Measurements from ENCODE around the gene LIN7B. TPM values are rescaled to one million over a fixed set of nuclear protein-coding genes. Genes with fewer than 3 reads are reported as not detected.
"Not testable (repeated sequence)": the region's sequence is repeated elsewhere in the genome, so short reads cannot be mapped to it uniquely, and the experiment has no call there.

LIN7B gene
- total RNA-seq, 1 experiment from 2014 or later, result 7.0 TPM

DNA sequence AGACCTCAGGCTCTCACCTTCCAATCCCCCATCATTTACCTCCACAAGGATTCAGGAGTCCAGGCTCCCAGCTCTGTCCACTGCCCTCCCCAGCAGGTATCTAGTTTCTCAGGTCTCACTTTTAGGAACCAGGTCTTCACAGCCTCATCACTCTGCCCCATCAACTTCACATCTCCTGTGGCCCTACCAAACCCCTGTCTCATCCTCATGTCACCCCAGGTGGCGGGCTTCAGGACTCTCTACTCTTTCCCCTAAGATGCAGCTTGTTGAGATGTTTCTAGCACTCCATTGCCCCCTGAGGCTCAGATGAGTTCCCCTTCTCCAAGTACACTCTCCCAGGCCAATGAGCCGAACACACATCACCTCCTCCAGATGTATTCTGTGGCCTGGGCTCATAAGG is 6.7 kb downstream of the LIN7B start:
- no peak overlapping the region for H3K27ac Mint-ChIP-seq (ENCODE audit: unreplicated experiment)
- no peak for DNase-seq
- intact Hi-C loops (cut with micrococcal nuclease; ENCODE audit: unreplicated experiment), result no loop called here
- H3K36me3 Mint-ChIP-seq (ENCODE audit: insufficient read depth, unreplicated experiment), result peaks cover 33% of the 10 kb centered on the region
- no TSS peak for BruUV-seq (replicated peaks)
- H3K4me3 Mint-ChIP-seq (ENCODE audit: low read depth, unreplicated experiment), result peak overlapping the region; percentile 93
- TF ChIP-seq CTCF (IDR thresholded peaks at IDR 0.05; ENCODE audit: unreplicated experiment), result no peak
- peaks cover 37% of the 10 kb centered on the region for H3K27me3 Mint-ChIP-seq (ENCODE audit: unreplicated experiment)
- CTCF ChIA-PET, result interaction anchor here (1.1 kb wide), 1 partner anchor 25 kb away, joined by 3 read pairs; no protein-coding TSS in a partner anchor
- no peaks in the 10 kb centered on the region for H3K9me3 Mint-ChIP-seq (ENCODE audit: low read depth, unreplicated experiment)
- H3K4me1 Mint-ChIP-seq (ENCODE audit: low read depth, unreplicated experiment), result peaks cover 31% of the 10 kb centered on the region

- H3K4me3 Mint-ChIP-seq (ENCODE audit: low read depth, unreplicated experiment); H3K9me3 Mint-ChIP-seq (ENCODE audit: low read depth, unreplicated experiment); DNase-seq; H3K27ac Mint-ChIP-seq (ENCODE audit: unreplicated experiment); BruUV-seq (replicated peaks); intact Hi-C loops (cut with micrococcal nuclease; ENCODE audit: unreplicated experiment); CTCF ChIA-PET: not testable (repeated sequence)
- H3K4me1 Mint-ChIP-seq (ENCODE audit: low read depth, unreplicated experiment), result peaks cover 26% of the 10 kb centered on the region
- H3K36me3 Mint-ChIP-seq (ENCODE audit: insufficient read depth, unreplicated experiment), result peaks cover 26% of the 10 kb centered on the region
- H3K27me3 Mint-ChIP-seq (ENCODE audit: unreplicated experiment), result peaks cover 37% of the 10 kb centered on the region
Observed at GRCh38 chr19:49121841-49122240, 7.7 kb downstream of the LIN7B start.

DNA sequence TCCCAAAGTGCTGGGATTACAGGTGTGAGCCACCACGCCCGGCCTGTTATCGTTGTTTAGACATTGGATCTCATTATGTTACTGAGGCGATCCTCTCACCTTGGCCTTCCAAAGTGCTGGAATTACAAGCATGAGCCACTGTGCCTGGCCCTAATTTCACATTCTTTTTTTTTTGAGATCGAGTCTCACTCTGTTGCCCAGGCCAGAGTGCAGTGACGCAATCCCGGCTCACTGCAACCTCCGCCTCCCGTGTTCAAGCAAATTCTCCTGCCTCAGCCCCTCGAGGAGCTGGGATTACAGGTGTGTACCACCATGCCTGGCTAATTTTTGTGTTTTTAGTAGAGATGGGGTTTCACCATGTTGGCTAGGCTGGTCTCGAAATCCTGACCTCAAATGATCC is 9.1 kb downstream of the LIN7B start:
- H3K27ac Mint-ChIP-seq (ENCODE audit: unreplicated experiment); H3K9me3 Mint-ChIP-seq (ENCODE audit: low read depth, unreplicated experiment); DNase-seq; intact Hi-C loops (cut with micrococcal nuclease; ENCODE audit: unreplicated experiment); H3K4me3 Mint-ChIP-seq (ENCODE audit: low read depth, unreplicated experiment); BruUV-seq (replicated peaks): not testable (repeated sequence)
- Mint-ChIP-seq H3K4me1 (ENCODE audit: low read depth, unreplicated experiment) (peaks cover 17% of the 10 kb centered on the region), H3K27me3 (ENCODE audit: unreplicated experiment) (peaks cover 37% of the 10 kb centered on the region), H3K36me3 (ENCODE audit: insufficient read depth, unreplicated experiment) (peaks cover 31% of the 10 kb centered on the region)
- CTCF ChIA-PET, result interaction anchor here (0.5 to 0.7 kb wide), 2 partner anchors 54 to 75 kb away, joined by 3 to 5 read pairs; no protein-coding TSS in a partner anchor

DNA sequence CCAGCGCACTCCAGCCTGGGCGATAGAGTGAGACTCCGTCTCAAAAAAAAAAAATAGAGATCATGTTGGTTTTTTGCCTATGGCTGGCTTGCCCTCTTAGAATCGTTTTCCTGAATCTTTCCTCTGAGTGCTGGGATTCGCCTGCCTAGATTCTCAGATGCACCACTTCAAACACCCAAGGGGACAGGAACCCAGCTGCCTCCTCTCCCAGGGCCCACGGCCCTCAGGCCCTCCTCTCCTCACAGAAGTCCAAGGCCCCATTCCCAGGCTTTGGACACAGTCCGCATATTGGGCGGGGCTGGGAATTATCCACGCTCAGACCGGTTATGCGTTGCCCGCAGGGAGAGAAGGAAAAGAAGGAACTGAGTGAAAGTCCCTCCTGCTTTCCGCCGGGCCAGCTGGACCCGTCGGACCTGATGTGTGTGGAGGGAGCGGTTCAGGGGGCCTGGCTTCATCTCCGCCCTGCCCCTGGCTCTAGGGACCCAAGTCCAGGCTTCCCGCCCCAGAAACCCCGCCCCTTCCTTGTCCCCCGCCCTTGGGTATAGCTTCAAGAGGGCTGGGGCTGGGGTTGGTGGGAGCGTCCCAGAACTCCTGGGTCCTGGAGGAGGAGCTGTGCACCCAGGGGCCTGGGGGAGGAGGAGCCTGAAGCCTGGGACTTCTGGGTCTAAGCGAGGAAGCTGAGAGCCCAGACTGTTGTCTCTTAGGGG is 11.0 kb downstream of the LIN7B start:
- no TSS peak for BruUV-seq (replicated peaks)

GRCh38 chr19:49126575-49126974 is 12.4 kb downstream of the LIN7B start:
- TF ChIP-seq CTCF (IDR thresholded peaks at IDR 0.05; ENCODE audit: unreplicated experiment), result no peak
- no TSS peak for BruUV-seq (replicated peaks)
- Mint-ChIP-seq H3K27me3 (ENCODE audit: unreplicated experiment) (peaks cover 14% of the 10 kb centered on the region), H3K4me3 (ENCODE audit: low read depth, unreplicated experiment) (no peak overlapping the region), H3K9me3 (ENCODE audit: low read depth, unreplicated experiment) (peaks cover 2% of the 10 kb centered on the region), H3K27ac (ENCODE audit: unreplicated experiment) (no peak overlapping the region), H3K36me3 (ENCODE audit: insufficient read depth, unreplicated experiment) (peaks cover 12% of the 10 kb centered on the region), H3K4me1 (ENCODE audit: low read depth, unreplicated experiment) (peaks cover 13% of the 10 kb centered on the region)
- DNase-seq, result no peak
- CTCF ChIA-PET, result interaction anchor here (0.6 kb wide), 1 partner anchor 252 kb away, joined by 3 read pairs; no protein-coding TSS in a partner anchor
- intact Hi-C loops (cut with micrococcal nuclease; ENCODE audit: unreplicated experiment), result no loop called here

More for the DNA sequence above, 11.0 kb downstream of the LIN7B start:
- H3K36me3 Mint-ChIP-seq (ENCODE audit: insufficient read depth, unreplicated experiment), result peaks cover 17% of the 10 kb centered on the region
- H3K27ac Mint-ChIP-seq (ENCODE audit: unreplicated experiment), result no peak overlapping the region
- H3K4me1 Mint-ChIP-seq (ENCODE audit: low read depth, unreplicated experiment), result peaks cover 21% of the 10 kb centered on the region
- peak overlapping the region; percentile 17 for H3K4me3 Mint-ChIP-seq (ENCODE audit: low read depth, unreplicated experiment)
- H3K9me3 Mint-ChIP-seq (ENCODE audit: low read depth, unreplicated experiment), result peaks cover 2% of the 10 kb centered on the region
- intact Hi-C loops (cut with micrococcal nuclease; ENCODE audit: unreplicated experiment), result no loop called here
- TF ChIP-seq CTCF (IDR thresholded peaks at IDR 0.05; ENCODE audit: unreplicated experiment), result no peak
- H3K27me3 Mint-ChIP-seq (ENCODE audit: unreplicated experiment), result peaks cover 28% of the 10 kb centered on the region
- peak; percentile 15 for DNase-seq
- CTCF ChIA-PET, result interaction anchor here (0.6 to 1.2 kb wide), 2 partner anchors 24 to 27 kb away, joined by 3 read pairs; no protein-coding TSS in a partner anchor

- Mint-ChIP-seq H3K36me3 (ENCODE audit: insufficient read depth, unreplicated experiment) (peaks cover 12% of the 10 kb centered on the region), H3K4me1 (ENCODE audit: low read depth, unreplicated experiment) (peaks cover 13% of the 10 kb centered on the region), H3K4me3 (ENCODE audit: low read depth, unreplicated experiment) (peak overlapping the region; percentile 60)
- DNase-seq; BruUV-seq (replicated peaks); intact Hi-C loops (cut with micrococcal nuclease; ENCODE audit: unreplicated experiment); H3K27me3 Mint-ChIP-seq (ENCODE audit: unreplicated experiment); H3K27ac Mint-ChIP-seq (ENCODE audit: unreplicated experiment); H3K9me3 Mint-ChIP-seq (ENCODE audit: low read depth, unreplicated experiment): not testable (repeated sequence)
- CTCF ChIA-PET, result interaction anchor here (0.6 to 1.1 kb wide), 12 partner anchors 10 to 1202 kb away, joined by 3 to 13 read pairs (median 7); partner anchors contain the start of genes LIN7B, PLA2G4C and RUVBL2
Observed at GRCh38 chr19:49127225-49127624, 13.1 kb downstream of the LIN7B start.
